ENCODE data around the gene ELOVL5.

The ELOVL5 gene

DNA sequence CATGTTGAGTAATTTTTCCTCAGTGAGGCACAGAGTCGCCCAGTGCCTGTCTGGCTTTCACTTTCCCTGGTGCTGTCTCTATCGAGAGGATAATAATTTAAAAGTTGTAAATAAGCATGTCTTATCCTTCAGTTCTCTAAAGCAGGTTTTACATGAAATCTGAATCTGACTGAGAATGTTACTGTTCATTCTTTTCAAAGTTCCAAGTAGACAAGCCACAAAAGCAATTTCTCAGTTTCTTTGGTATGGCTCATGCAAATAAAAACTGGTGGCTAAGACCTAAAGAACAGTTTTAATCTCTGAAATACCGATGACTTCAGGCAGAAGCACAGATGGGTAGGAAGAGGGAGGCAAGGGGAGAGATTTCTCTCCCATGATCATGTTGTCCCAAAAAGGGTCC is 112.5 kb downstream of the ELOVL5 start:
- no peak for DNase-seq

DNA sequence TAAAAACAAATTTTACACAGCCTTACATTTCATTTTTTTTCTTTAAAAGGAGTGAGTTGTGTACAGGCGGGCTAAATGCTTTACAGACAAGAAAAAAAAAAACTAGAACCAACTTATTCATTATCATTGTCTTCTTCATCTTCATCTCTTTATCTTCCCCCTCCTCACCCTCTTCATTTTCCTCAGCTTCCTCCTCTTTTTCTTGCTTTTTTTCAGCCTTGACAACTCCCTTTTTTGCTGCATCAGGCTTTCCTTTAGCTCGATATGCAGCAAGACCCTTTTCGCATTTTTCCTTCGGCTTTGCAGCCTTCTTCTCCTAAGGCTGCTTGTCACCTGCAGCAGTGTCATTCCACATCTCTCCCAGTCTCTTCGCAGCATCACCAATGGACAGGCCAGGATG is 113.2 kb downstream of the ELOVL5 start:
- DNase-seq = no peak

DNA sequence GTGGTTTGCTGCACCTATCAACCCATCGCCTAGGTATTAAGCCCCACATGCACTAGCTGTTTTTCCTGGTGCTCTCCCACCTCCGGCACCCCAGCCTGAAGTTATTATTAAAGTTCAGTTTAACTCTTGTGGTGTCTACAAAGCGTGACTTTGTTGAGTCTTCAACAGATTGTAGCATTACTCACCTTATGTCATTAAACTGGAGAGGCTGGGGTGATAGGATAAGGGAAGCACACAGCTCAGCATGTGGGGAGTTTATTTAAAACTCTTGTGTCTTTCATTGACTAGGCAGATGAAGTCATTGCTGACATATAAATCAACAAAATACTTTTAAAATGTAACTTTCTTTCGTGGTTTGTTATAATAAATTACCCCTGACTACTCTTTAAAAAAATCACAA is 115.4 kb downstream of the ELOVL5 start:
- DNase-seq = no peak

DNA sequence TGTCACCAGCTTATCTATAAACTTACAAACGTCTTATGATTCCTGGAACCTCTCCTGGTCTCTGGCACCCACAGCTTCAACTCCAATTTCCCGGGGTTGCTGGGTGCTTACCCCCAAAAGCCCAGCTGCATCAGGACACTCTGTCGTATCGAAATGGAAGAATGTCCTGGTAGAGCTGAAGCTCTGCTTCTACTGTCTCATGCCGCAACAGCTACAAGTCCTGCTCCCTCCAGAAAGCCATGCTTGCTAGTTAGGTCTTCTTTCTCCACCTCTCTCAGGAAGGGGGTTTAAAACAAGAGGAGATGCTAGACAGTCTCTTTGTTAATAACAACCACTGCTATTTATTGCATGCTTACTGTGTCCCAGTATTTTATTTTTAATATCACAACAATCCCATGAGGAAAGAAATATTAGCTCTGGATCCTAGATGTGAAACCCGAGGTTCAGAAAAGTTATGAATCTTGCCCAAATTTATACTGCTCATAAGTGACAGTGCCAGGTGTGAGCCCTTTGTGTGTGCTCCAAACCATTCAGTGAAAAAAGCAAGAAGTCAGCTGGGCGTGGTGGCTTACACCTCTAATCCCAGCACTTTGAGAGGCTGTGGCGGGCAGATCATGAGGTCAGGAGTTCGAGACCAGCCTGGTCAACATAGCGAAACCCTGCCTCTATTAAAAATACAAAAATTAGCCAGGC is 117.8 kb downstream of the ELOVL5 start:
- DNase-seq = no peak

DNA sequence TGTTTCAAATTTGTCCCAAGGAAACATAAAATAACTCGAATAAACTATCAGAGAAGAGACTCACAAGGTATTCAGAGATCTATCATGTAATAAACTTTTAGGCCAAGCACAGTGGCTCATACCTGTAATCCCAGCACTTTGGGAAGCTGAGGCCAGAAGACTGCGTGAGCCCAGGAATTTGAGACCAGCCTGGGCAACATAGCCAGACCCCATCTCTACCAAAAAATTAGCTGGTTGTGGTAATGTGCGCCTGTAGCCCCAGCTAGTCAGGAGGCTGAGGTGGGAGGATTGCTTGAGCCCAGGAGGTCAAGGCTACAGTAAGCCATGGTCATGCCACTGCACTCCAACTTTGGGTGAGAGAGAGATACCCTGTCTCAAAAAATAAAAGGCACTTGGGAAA is 120.9 kb downstream of the ELOVL5 start:
- DNase-seq = no peak

DNA sequence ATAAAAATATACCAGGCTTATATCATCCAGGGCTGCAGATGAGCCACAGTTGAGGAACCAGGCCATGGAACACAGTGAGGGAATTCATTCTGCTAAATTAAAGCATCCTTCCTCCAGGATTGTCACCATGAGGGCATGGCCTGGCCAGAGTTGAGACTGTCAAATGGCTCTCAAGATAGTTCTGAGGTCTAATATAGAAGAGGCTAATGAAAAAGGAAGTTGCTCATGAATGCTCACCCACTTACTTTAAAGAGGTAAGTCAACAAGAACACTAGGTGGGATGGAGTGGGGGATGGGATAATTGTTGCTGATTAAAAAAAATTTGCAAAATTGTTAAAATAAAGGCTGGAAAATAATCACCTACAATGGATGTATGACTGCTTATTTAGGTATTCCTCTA is 128.1 kb downstream of the ELOVL5 start:
- DNase-seq = no peak
